ENCODE data around the gene CLSTN2. TPM values are rescaled to one million over a fixed set of nuclear protein-coding genes. Genes with fewer than 3 reads are reported as not detected.

Gene CLSTN2
- total RNA-seq, 1 experiment from 2014 or later = 0.02 TPM

DNA sequence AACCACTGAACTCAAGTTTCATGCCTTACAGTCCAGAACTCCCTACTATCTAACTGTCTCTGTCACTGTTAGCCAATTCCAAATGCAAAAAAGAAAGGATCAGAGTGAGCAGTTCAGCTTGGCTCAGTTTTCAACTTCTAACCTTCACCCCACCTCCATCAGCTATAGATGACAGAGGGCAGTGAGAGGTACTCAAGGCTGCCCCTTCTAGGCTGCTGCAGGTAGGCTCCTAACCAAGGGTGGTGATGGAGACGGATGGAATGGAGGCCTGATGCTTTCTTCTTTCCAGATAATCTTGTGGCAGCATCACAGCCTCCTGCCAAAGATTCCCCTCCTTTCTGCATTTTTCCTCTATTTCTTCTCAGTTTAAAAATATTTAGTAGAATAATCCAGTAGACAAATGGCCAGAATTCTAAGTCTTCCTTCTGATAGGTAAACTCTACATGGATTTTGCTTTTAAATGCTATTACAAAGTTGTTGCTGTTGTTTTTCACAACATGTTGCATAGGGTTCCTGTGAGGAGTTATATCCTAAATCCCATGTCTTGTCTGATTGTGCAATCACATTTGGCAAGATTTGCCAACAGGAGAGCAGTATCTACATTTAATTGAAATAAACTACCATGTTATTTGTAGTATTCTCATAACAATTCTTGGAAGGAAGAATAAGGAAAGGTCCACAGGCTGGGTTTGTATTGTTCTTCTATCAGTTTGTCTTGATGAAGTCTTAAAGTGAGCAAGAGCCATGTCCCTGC lies 441.3 kb downstream of the CLSTN2 start:
- Histone ChIP-seq H3K9ac (ENCODE audit: low read length) (no peak overlapping the region), H2AFZ (ENCODE audit: low read depth, low read length, poor library complexity, severe bottlenecking) (no peak overlapping the region), H4K20me1 (ENCODE audit: insufficient read depth) (no peaks in the 10 kb centered on the region), H3K4me1 (ENCODE audit: control insufficient read depth in 1 of 2, insufficient read depth in 2 of 2, low read length in 2 of 2) (no peaks in the 10 kb centered on the region), H3K79me2 (ENCODE audit: insufficient read depth, low read length) (no peaks in the 10 kb centered on the region), H3K27me3 (ENCODE audit: insufficient read depth, low read length) (peaks cover 29% of the 10 kb centered on the region; the same call in 1 of the 2 replicates), H3K36me3 (ENCODE audit: control insufficient read depth in 1 of 2, insufficient read depth in 2 of 2, low read length in 2 of 2) (no peaks in the 10 kb centered on the region), H3K9me2 (ENCODE audit: insufficient read depth) (no peaks in the 10 kb centered on the region), H3K27ac (ENCODE audit: low read depth, low read length) (no peak overlapping the region), H3K4me2 (ENCODE audit: low read length) (no peak overlapping the region), H3K9me3 (ENCODE audit: control insufficient read depth in 1 of 2, insufficient read depth in 1 of 2, low read depth in 1 of 2, low read length in 2 of 2) (no peaks in the 10 kb centered on the region), H3K4me3 (replicated peaks in 1 of 2; ENCODE audit: low read depth in 1 of 2, low read length in 2 of 2) (no peak overlapping the region)
- CTCF ChIA-PET = no interaction called here
- TF ChIP-seq, protein P1, sequence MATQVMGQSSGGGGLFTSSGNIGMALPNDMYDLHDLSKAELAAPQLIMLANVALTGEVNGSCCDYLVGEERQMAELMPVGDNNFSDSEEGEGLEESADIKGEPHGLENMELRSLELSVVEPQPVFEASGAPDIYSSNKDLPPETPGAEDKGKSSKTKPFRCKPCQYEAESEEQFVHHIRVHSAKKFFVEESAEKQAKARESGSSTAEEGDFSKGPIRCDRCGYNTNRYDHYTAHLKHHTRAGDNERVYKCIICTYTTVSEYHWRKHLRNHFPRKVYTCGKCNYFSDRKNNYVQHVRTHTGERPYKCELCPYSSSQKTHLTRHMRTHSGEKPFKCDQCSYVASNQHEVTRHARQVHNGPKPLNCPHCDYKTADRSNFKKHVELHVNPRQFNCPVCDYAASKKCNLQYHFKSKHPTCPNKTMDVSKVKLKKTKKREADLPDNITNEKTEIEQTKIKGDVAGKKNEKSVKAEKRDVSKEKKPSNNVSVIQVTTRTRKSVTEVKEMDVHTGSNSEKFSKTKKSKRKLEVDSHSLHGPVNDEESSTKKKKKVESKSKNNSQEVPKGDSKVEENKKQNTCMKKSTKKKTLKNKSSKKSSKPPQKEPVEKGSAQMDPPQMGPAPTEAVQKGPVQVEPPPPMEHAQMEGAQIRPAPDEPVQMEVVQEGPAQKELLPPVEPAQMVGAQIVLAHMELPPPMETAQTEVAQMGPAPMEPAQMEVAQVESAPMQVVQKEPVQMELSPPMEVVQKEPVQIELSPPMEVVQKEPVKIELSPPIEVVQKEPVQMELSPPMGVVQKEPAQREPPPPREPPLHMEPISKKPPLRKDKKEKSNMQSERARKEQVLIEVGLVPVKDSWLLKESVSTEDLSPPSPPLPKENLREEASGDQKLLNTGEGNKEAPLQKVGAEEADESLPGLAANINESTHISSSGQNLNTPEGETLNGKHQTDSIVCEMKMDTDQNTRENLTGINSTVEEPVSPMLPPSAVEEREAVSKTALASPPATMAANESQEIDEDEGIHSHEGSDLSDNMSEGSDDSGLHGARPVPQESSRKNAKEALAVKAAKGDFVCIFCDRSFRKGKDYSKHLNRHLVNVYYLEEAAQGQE (IDR thresholded peaks at IDR 0.05; ENCODE audit: low read depth) = no peak
- TF ChIP-seq ZNF274 (IDR thresholded peaks at IDR 0.05; ENCODE audit: low read depth, low read length) (no peak), EZH2 (IDR thresholded peaks at IDR 0.05) (no peak), ZFX (IDR thresholded peaks at IDR 0.05) (no peak), CEBPB (IDR thresholded peaks at IDR 0.05; ENCODE audit: low read depth) (no peak), EGR1 (IDR thresholded peaks at IDR 0.05; ENCODE audit: low read depth) (no peak), CBX3 (IDR thresholded peaks at IDR 0.05; ENCODE audit: low read depth) (no peak), YY1 (IDR thresholded peaks at IDR 0.05; ENCODE audit: extremely low read depth, insufficient replicate concordance, low read depth, low read length) (no peak), FOSL1 (IDR thresholded peaks at IDR 0.05; ENCODE audit: low read depth) (no peak), CTCF (IDR thresholded peaks at IDR 0.05 in 2 of 3, conservative IDR thresholded peaks at IDR 0.05 in 1 of 3; ENCODE audit: borderline replicate concordance in 1 of 3, insufficient read depth in 1 of 3, low read depth in 2 of 3, low read length in 2 of 3) (no peak), SIN3A (IDR thresholded peaks at IDR 0.05; ENCODE audit: low read depth) (no peak), SP1 (IDR thresholded peaks at IDR 0.05; ENCODE audit: low read depth) (no peak), JUND (IDR thresholded peaks at IDR 0.05) (no peak), POLR2AphosphoS5 (IDR thresholded peaks at IDR 0.05; ENCODE audit: low read depth, low read length) (no peak)
- TF ChIP-seq, protein P2, sequence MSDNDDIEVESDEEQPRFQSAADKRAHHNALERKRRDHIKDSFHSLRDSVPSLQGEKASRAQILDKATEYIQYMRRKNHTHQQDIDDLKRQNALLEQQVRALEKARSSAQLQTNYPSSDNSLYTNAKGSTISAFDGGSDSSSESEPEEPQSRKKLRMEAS (IDR thresholded peaks at IDR 0.05) = no peak
- TF ChIP-seq, protein P3, sequence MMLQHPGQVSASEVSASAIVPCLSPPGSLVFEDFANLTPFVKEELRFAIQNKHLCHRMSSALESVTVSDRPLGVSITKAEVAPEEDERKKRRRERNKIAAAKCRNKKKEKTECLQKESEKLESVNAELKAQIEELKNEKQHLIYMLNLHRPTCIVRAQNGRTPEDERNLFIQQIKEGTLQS (IDR thresholded peaks at IDR 0.05) = no peak
- intact Hi-C loops (cut with micrococcal nuclease) = no loop called here
- no TSS peak for BruUV-seq (replicated peaks)
- POLR2A ChIA-PET = no interaction called here
- RAD21 ChIA-PET (ENCODE audit: low non-redundant PET in 1 of 2, low total read pairs in 2 of 2, uncharacterized antibody in 2 of 2, unreplicated experiment in 2 of 2) = no interaction called here
- DNase-seq (ENCODE audit: low read depth, low spot score) (no peak), ATAC-seq (no peak; the same call in 1 of the 2 replicates)

All from HCT116 (cell line).